T follicular helper cell (primary cell): ENCODE data around the gene CTAGE6.
"Not testable (repeated sequence)": the region's sequence is repeated elsewhere in the genome, so short reads cannot be mapped to it uniquely, and the experiment has no call there.

Experiments used
- DNase-seq: peaks from one replicate; pipeline ENCODE4 v3.0.0-alpha.2; 2020; ENCODE audit warnings: low read depth

CTAGE6 gene

GRCh38 chr7:143715543-143716193, 41.8 kb downstream of the CTAGE6 start:
- DNase-seq = not testable (repeated sequence)

GRCh38 chr7:143714581-143715454, 42.7 kb downstream of the CTAGE6 start:
- DNase-seq = not testable (repeated sequence)

GRCh38 chr7:143712381-143712780, 45.1 kb downstream of the CTAGE6 start:
- DNase-seq = not testable (repeated sequence)

DNA sequence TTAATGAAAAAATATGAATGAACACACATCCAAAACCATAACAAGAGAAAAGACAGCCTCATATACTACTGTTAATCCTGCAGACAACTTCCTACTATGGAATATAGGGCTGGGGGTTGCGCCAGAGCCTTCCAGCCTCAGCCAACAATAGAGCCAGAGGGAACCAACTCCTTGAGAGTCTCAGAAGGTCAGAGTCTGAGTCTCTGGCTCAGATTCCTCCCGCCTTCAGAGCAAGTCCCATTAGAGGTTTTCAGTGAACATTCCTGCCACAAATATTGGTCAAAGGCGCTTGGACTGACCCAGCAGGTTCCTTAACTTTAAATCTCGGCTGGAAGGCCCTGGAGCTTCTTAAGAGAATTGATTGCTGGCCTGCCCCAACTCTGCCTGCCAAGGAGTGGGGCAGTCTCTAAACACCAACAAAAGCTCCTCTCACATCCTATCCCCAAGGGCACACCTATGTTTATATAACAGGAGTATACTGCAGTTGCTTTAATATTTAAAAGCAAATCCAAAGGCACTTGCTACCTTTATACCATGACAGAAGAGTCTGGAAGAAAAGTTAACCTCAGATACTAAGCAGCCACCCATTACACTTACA, 45.7 kb downstream of the CTAGE6 start:
- DNase-seq = not testable (repeated sequence)

GRCh38 chr7:143709895-143710294, 47.6 kb downstream of the CTAGE6 start:
- DNase-seq = not testable (repeated sequence)
